ENCODE results near the gene HARBI1. TPM values are rescaled to one million over a fixed set of nuclear protein-coding genes. Genes with fewer than 3 reads are reported as not detected.

The HARBI1 gene
- total and polyA plus RNA-seq, 2 of the 8 experiments (the other 6 are each of a cell fraction or from before 2014, with no cell fraction given) = 3.8 to 5.1 TPM

- ChIA-PET CTCF (ENCODE audit: partially characterized antibody) (interaction anchor here (0.6 to 1.7 kb wide), 4 partner anchors 10 to 1247 kb away, joined by 4 to 6 read pairs (median 4); partner anchors contain the start of genes ATG13 and HARBI1), POLR2A (ENCODE audit: partially characterized antibody) (interaction anchor here (1.4 kb wide), 1 partner anchor 14 kb away, joined by 4 read pairs; the partner anchor contains the start of gene AMBRA1)
- H3K27ac ChIP-seq (ENCODE audit: low read depth, low read length) = no peak overlapping the region
- TF ChIP-seq HDAC6 (IDR thresholded peaks at IDR 0.05; ENCODE audit: low read depth, low read length) = no peak
- TF ChIP-seq CHD2 (IDR thresholded peaks at IDR 0.05; ENCODE audit: low read length) = no peak
- no peak for TF ChIP-seq GTF2F1 (IDR thresholded peaks at IDR 0.05; ENCODE audit: borderline replicate concordance, low read depth, low read length)
- no peak for TF ChIP-seq TBP (IDR thresholded peaks at IDR 0.05; ENCODE audit: low read depth, low read length)
- no peak for TF ChIP-seq NANOG (IDR thresholded peaks at IDR 0.05; ENCODE audit: insufficient read depth, low read depth, low read length, poor library complexity, severe bottlenecking)
- TF ChIP-seq PHF8 (conservative IDR thresholded peaks at IDR 0.05; ENCODE audit: low read depth, low read length) = no peak
- no peak for TF ChIP-seq CBX5 (IDR thresholded peaks at IDR 0.05; ENCODE audit: low read depth, low read length)
- no peak for TF ChIP-seq CEBPB (IDR thresholded peaks at IDR 0.05; ENCODE audit: low read depth, low read length)
- TF ChIP-seq KDM4A (IDR thresholded peaks at IDR 0.05; ENCODE audit: low read depth, low read length, severe bottlenecking) = no peak
- no peak for TF ChIP-seq CHD1 (IDR thresholded peaks at IDR 0.05; ENCODE audit: low read depth, low read length)
- no peak for TF ChIP-seq SP4 (IDR thresholded peaks at IDR 0.05; ENCODE audit: low read length)
- no peak for DNase-seq (ENCODE audit: low read depth in 1 of 2, low spot score in 2 of 2)
- no peak overlapping the region for H3K9ac ChIP-seq (replicated peaks in 1 of 4; ENCODE audit: extremely low read depth in 1 of 4, low read depth in 3 of 4, low read length in 3 of 4)
- H3K14ac ChIP-seq (ENCODE audit: insufficient read length) = no peak overlapping the region
- no peak overlapping the region for H4K8ac ChIP-seq (ENCODE audit: extremely low read depth, insufficient read depth, low read length)
- H2BK15ac ChIP-seq (ENCODE audit: low read length) = no peak overlapping the region
- no peak overlapping the region for H2BK5ac ChIP-seq (ENCODE audit: low read depth, low read length)
- no peak overlapping the region for H2BK20ac ChIP-seq (ENCODE audit: low read length)
- H3K4me2 ChIP-seq (ENCODE audit: insufficient read depth in 1 of 2, low read depth in 2 of 2, low read length in 2 of 2) = no peak overlapping the region
- no peaks in the 10 kb centered on the region for H3K79me1 ChIP-seq (ENCODE audit: low read depth, low read length)
- no peak for FAIRE-seq
- H3K23ac ChIP-seq (ENCODE audit: insufficient read length) = no peak overlapping the region
- H3K18ac ChIP-seq (ENCODE audit: extremely low read depth, low read length) = no peak overlapping the region
- no peak overlapping the region for H2BK12ac ChIP-seq (ENCODE audit: low read depth, low read length)
- no peaks in the 10 kb centered on the region for H4K20me1 ChIP-seq (replicated peaks in 1 of 2; ENCODE audit: control insufficient read depth in 1 of 2, insufficient read depth in 2 of 2, low read length in 2 of 2)
- H3K23me2 ChIP-seq (ENCODE audit: low read depth, low read length) = 0 out of 2 replicates have a peak, but pooled peaks cover 1% of the 10 kb centered on the region
- no peak overlapping the region for H2AK5ac ChIP-seq (ENCODE audit: low read depth, low read length)
- no peak overlapping the region for H2BK120ac ChIP-seq (replicated peaks; ENCODE audit: low read depth, low read length)
- H2AFZ ChIP-seq (ENCODE audit: low read length) = no peak overlapping the region
- 100% methylated on average over 1 of the region's 1 CpG for WGBS, 2 experiments (ENCODE audit: extremely low coverage in 1 of 2, insufficient coverage in 1 of 2, insufficient read length in 1 of 2, insufficient replicate concordance in 2 of 2, low coverage in 1 of 2, low lambda C conversion rate in 2 of 2, missing lambda C conversion rate in 1 of 2)
- H3K36me3 ChIP-seq (ENCODE audit: control insufficient read depth in 2 of 4, insufficient read depth in 4 of 4, low read length in 3 of 4) = no peaks in the 10 kb centered on the region
- no peak overlapping the region for H3K4ac ChIP-seq (replicated peaks; ENCODE audit: insufficient read length, low read depth, low read length)
- no peaks in the 10 kb centered on the region for H3K79me2 ChIP-seq (ENCODE audit: control insufficient read depth in 1 of 2, insufficient read depth in 2 of 2, low read length in 2 of 2)
- no peak overlapping the region for H4K91ac ChIP-seq (replicated peaks; ENCODE audit: insufficient read length, low read length)
- no peak overlapping the region for H4K5ac ChIP-seq (ENCODE audit: insufficient read length, low read depth, low read length)
- no peak overlapping the region for H3K4me3 ChIP-seq (ENCODE audit: extremely low read depth in 1 of 4, insufficient read depth in 2 of 4, low read depth in 3 of 4, low read length in 4 of 4)
- no peak overlapping the region for H3K56ac ChIP-seq (replicated peaks; ENCODE audit: insufficient read length, low read depth, low read length)
- H3K27me3 ChIP-seq (replicated peaks in 1 of 4; ENCODE audit: control insufficient read depth in 3 of 4, extremely low read depth in 1 of 4, insufficient read depth in 3 of 4, low read length in 3 of 4) = no peaks in the 10 kb centered on the region
- no peaks in the 10 kb centered on the region for H3K4me1 ChIP-seq (replicated peaks in 1 of 4; ENCODE audit: control insufficient read depth in 3 of 4, insufficient read depth in 4 of 4, low read length in 3 of 4)
- H3K9me3 ChIP-seq (ENCODE audit: insufficient read depth in 2 of 2, low read depth in 1 of 2, low read length in 1 of 2) = no peaks in the 10 kb centered on the region
These were observed 9.5 kb downstream of the HARBI1 start for GRCh38 chr11:46607516-46607915.

Data from H1 (cell line).